HG02840 (cell line): Measurements from ENCODE around the gene CHMP1A.
"Not testable (repeated sequence)": the region's sequence is repeated elsewhere in the genome, so short reads cannot be mapped to it uniquely, and the experiment has no call there.

Experiments used
- ATAC-seq: cut with Tn5 transposase; IDR thresholded peaks from one replicate; pipeline ENCODE4 v1.9.1; 2021; ENCODE audit warnings: mild to moderate bottlenecking, moderate library complexity, moderate number of reproducible peaks; ENCODE audit not compliant: unreplicated experiment, low FRiP score

Gene CHMP1A

DNA sequence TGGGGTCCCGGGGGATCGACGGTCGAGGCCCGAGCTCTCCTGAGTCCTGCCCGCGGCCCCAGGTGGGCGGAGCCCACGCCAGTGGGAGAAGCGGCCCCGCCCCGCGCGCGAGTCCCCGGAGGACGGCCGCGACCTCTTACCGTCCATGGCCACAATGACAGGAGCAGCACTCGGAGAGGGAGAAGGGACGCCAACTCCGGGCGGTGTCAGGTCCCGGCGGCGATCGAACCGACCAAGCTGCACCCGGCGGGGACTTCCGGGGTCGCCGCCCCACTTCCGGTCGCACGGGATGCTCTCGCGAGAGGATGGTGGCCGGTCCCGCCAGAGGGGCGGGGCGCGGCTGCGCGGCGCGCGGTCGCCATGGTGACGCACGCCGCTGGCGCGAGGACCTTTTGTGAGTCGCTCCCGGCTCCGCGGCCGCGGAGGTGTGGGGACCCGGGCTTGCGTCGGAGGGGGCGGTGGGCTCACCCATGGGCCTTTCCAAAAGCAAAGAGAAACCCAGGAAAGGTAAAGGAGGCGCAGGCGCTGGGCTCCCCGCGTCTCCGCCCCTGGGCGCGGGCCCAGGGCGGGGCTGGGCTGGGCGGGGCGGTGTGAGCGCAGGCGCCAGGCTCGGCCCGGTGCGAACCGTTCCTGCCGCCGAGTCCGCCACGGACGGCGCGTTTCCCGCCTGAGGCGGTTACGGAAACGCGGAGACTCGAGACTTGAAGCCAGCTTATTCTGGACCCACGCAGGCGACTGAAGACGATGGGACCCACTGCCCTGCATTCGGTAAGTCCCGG, at the start of gene CHMP1A, which contains the start of gene SPATA33:
TSS of gene CHMP1A (minus strand) at position 267 of the 779 bp plus-strand sequence. CDS start at position 147, 120 bp downstream.
TSS of gene SPATA33 (plus strand) at position 395 of the 779 bp plus-strand sequence. CDS start at position 471, 76 bp downstream.
- peak; percentile 92 for ATAC-seq

DNA sequence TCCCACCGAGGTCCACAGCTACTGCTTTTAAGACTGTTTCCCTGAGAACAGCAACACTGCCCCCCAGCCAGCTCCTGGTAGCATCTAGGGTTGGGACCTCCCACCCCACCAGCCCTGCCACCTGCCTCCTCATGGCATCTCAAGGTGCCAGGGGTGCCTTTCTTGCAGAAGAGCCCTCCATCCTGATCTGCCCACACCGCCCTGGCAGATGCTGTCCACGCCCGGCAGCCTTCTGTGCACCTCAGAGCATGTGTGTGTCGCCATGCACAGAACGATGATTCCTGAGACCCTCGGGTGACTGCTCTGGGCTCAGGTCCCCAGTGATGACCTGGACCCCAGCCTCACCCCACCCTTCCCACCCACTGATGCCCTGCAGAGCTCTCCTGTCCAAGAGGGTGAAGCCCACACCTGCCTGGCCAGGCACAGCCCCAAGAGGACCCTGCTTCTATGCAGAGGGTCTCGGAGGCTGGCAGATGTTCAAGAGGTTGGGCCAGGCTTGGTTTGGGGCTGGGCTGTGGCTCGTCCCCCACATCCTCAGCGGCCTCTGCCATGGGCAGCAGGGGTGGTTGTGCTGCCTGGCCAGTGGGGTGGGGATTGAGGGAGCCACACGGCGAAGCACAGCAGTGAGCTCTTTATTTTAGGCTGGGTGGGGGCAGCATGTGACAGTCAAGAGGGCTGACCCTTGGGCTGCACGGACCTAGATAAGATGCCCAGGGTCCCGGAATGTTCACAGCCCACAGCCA, 49.2 kb upstream of the CHMP1A start:
- ATAC-seq = no peak

DNA sequence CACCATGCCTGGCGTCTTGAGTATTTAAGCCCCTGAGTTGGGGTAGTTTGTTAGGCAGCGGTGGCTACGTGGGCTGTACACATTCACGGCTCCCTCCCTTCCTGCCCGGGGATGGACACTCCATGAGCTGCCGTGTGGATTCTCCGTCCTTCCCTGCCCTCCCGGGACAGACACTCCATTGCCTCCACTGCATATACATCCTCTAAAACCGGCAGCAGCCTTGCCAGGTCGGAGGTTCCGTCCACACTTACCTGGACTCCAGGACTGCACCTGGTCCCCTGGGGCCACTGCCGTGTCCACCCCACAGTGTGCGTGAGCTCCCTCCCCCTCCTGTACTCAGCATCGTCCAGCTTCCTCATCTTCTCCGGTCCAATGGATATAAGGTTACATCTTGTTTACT, 47.5 kb upstream of the CHMP1A start:
- no peak for ATAC-seq

DNA sequence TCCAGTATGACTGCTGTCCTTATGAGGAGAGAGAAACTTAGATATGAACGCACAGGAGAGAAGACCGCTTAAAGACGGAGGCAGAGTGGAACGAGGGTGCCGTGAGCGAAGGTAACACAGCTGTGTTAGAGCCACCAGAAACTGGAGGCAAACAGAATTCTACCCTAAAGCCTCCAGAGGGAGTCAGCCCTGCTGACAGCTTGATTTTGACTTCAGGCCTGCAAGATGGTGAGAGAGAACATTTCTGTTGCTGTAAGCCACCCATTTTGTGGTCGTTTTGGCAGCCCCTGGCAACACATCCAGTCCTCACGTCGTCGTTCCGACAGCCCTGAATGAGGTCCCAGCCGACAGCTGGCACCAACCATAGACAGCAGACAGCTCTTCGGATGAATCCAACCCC, 46.8 kb upstream of the CHMP1A start:
- no peak for ATAC-seq

DNA sequence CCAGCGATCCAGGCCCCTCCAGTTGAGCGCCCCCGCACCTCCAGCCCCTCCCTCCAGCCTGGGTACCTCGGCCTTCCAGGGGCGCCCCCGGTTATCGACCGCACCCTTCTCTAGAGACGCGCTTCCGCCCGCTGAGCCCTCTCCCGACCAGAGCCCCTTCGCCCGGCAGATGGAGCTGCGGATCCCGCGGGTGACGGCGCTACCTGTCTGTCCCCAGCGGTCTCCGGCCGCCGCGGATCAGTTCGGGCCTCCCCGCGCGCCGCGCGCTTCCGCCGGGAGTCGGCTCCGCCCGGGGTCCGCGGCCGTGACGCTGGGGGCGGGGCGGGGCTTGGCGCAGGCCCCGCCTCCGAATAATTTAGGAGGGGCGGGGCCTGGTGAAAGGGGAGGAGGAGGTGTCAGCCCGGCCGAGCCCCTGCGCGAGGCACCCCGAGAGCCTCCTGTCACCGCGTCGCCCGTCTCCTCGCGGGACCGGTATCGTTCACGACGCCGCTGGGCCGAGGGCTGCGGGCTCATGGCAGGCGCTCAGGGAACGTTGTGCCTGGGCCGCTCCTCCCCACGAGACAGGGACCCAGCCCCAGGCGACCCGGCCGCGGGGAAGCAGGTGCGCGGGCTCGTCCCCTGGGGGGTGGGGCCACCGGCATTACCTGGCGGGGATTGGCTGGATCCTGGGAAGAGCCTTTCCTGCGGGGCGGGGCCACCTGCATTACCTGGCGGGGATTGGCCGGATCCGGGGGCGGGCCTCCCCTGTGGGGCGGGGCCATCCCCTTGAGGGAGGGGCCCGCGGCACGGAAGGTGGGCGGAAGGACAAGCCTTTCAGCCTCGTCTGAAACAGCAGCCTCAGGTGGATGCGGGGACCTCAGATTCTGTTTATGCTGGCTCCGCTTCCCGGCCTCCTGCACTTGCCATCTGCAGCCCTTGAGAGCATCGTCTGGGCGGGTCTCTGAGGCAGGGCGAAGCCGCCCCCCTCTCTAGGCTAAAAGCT, 44.2 kb upstream of the CHMP1A start, which contains the start of gene SPATA2L:
TSS of gene SPATA2L (minus strand) at position 281 of the 982 bp plus-strand sequence. CDS start 473 bp downstream, outside the sequence.
- peak; percentile 61 for ATAC-seq

DNA sequence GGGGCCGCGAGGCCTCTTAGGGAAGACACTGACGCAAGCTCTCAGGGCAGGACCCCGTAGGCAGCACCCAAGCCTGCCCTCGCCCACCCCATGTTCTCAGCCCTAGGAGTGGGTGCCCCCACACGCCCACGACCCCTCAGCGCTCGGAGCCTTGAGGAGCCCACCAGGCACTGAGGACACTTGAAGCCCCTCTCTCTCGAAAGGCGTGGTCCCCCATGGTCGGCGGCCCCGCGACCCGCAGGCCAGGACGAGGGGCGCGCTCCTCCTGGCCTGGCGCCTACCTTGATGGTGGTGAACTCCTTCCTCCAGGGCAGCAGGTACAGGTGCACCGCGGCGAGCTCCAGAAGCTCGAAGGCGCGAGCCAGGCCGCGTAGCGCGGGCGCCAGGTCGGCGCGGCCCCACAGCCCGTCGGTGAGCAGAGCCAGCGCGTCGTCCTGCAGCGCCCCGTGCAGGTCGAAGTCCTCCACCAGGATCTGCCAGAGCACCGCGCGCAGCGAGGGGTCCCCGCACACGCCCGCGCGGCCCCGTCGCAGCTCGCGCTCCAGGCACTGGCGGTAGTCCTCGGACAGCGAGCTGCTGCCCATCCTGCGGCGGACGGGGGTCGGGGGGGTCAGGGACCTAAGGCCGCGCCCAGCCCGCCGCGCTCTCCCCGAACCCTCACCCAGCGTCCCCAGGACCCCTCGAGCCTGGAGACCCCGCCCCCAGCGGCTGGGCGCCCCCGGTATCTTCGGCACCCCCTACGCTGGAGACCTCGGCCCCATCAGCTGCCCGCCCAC, 43.3 kb upstream of the CHMP1A start:
- ATAC-seq = no peak

DNA sequence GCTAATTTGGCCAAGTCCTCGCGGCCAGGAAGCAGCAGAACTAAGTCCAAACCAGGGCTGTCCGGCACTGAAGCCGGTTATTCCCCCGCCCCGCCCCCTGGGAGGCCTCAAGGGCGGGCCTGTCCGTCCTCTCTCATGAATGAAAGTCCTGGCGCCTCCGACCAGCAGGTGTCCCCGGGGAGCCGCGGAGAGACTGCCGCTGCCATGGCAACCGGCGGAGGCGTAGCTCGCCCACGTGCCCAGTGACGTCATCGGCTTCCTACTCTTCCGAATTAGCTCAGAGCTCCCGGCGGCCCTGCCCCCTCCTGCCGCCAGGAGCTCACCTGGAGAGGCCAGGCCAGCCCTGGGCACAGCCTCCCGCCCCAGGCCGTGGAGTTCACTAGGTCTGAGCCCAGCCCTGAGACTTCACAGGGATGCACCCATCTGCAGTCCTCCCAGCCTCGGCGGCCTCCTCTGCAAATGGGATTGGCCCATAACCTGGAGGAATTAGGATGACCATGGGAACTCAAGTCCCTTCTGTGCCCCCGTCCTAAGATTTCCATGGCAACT, 42.7 kb upstream of the CHMP1A start:
- ATAC-seq = no peak

DNA sequence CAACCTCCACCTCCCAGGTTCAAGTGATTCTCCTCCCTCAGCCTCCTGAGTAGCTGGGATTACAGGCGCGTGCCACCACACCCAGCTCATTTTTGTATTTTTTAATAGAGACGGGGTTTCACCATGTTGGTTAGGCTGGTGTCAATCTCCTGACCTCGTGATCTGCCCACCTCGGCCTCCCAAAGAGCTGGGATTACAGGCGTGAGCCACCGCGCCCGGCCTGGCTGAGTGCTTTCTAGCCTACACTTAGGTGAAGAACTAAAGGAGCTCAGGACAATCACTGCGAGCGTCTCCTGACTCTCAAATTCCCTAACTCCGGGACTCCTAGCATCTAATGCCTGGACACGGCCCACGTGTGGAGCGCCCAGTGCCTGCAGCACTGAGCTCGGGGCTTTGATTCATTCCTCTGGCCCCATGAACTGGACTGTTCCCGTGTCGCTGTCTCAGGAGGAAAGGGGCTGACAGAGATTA, 42.2 kb upstream of the CHMP1A start:
- ATAC-seq = not testable (repeated sequence)

DNA sequence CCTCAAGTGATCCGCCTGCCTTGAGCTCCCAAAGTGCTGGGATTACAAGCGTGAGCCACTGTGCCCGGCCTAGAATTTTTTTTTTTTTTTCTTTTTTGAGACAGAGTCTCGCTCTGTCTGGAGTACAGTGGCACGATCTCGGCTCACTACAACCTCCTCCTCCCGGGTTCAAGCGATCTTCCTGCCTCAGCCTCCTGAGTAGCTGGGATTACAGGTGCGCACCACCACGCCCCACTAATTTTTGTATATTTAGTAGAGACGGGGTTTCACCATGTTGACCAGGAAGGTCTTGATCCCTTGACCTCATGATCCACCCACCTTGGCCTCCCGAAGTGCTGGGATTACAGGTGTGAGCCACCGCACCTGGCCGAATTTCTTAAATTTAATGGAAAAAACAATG, 41.2 kb upstream of the CHMP1A start:
- ATAC-seq = not testable (repeated sequence)

DNA sequence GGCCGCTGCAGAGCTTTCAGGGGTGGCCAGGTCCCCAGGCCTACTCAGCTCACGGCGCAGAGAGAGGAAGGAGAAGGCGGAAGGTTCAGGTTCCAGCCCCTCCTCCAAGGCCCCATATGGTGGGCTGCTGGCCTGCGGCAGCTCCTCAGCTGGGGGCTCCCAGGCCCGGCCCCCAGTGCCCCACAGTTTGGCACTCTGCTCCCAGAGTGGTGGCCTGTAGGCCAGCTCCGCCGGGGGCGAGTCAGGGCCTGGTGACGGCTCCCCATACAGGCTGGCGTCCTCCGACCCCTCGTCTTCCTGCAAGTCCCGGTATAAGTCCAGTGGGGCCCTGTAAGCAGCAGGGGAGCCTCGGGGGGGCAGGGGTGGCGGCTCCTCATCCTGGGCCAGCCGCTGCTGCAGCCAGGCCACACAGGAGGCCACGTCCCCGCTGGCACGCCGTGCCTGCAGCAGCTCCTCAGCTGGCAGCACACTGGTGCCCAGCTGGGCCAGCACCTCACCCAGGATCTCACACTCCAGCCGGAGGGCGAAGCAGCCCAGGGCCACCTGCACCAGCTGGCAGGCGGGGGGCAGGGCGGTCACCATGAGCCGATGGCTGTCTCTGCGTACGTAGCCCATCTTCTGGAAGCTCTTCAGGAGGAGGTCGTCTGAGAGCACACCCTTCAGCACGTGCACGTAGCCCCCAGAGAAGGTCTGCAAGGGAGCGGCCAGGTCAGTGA, 40.3 kb upstream of the CHMP1A start:
- no peak for ATAC-seq

DNA sequence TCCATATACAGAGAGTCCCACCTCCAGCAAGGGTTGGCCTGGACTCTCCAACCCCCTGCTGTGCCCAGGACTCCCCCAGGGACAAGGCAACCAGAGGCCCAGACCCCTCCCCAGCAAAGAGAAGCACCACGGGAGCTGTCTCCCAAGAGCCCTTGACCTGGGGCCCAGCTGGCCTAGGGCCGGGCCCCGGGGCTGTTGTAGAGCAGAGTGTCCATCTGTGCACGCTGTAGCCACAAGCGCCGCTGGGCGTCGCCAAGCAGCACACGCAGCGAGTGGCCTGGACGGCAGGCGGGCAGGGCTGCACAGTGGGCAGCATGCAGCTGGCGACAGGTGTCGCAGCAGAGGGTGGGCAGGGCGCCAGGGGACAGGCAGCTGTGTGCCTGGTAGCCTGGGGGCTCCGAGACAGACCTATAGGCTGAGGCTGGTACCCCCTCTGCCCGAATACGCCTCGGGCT, 39.7 kb upstream of the CHMP1A start:
- ATAC-seq = no peak

DNA sequence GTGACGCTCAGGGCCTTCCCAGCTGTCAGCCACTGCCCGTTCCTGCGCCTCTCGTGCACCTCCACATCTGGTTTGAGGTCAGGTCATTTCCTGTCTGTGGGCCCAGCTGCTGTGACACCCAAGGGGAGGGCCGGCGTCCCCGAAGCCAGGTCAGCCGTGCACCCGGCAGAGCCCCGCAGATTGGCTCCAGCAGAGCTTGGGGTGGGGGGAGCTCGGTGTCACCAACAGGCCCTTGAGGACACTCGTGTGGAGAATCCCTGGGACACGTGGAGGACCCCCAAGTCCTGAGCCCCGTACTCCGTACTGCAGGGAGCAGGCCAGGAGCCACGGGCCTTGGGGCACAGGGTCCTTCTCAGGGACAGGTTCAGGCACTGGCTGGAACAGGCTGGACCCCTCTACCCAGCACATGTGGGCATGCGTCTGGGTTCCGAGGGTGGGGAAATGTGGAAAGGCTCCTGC, 39.2 kb upstream of the CHMP1A start:
- ATAC-seq = no peak

DNA sequence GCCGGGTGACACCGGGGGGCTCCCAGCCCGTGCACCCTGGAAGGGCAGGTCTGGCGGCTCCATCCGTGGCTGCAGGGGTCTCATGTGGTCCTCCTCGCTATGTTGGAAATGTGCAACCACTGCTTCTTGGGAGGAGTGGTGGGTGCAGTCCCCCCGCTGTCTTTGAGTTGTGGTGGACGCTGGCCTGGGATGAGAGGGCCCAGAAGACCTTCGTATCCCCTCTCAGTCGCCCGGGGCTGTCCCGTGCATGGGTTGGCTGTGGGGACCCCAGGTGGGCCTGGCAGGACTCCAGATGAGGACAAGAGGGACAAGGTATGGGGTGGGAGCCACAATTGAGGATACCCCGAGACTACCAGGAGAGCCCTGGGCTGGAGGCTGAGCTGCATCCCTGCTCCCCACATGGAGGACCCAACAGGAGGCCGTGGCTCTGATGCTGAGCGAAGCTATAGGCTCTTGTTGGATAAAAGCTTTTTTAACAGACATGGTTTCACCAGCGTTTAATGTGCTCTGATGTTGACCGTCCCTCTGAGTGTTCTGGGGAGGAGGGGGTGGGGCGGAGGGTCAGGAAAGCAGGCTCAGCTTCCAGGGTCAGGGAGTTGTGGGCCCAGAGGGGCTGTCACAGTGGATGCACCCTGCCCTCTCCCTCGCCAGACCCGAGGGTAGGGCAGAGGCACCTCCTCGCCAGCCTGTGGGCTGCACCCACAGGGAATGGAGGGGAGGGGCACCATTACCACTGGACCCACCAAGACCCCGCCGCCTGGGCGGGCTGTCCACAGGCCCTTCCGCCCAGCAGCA, 38.6 kb upstream of the CHMP1A start:
- ATAC-seq = no peak

DNA sequence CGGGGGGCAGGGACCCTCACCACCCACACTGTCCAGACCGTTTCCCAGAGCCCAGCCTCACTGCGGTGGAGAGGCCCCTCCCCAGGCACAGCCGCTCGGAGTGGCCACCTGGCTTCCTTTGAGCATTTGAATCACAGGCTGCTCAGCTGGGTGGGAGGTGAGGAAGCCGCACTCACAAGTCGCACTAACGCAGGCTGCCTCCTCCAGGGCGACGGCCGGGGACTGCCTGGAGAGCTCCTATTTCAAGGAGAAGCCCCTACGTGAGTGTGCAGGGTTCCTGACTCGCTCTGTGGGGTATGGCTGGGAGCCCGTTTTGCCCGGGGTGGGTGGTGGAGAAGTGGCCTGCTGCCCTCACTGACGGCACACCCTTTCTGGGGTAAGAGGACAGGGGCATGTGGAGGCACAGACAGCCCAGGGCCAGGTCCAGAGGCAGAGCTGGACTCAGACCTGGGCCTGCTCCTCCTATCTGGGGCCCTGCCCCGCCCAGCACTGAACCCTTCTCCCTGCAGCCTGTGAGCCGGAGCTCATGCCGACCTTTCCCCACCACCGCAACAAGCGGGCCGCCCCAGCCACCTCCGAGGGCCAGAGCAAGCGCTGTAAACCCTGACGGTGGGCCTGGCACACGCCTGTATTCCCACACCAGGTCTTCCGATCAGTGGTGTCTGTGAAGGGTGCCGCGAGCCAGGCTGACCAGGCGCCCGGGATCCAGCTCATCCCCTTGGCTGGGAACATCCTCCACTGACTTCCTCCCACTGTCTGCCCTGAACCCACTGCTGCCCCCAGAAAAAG, 37.8 kb upstream of the CHMP1A start:
- no peak for ATAC-seq

DNA sequence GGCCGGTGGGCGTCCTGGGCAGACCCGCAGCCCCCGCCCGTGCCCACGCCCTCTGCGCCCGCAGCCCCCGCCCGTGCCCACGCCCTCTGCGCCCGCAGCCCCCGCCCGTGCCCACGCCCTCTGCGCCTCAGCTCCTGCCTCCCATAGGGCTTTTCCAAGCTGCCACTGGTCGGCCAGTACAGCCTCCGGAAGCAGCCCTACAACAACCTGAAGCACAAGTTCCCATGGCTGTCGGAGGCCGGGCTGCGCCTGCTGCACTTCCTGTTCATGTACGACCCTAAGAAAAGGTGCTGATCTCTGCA, 37.2 kb upstream of the CHMP1A start:
- not testable (repeated sequence) for ATAC-seq

DNA sequence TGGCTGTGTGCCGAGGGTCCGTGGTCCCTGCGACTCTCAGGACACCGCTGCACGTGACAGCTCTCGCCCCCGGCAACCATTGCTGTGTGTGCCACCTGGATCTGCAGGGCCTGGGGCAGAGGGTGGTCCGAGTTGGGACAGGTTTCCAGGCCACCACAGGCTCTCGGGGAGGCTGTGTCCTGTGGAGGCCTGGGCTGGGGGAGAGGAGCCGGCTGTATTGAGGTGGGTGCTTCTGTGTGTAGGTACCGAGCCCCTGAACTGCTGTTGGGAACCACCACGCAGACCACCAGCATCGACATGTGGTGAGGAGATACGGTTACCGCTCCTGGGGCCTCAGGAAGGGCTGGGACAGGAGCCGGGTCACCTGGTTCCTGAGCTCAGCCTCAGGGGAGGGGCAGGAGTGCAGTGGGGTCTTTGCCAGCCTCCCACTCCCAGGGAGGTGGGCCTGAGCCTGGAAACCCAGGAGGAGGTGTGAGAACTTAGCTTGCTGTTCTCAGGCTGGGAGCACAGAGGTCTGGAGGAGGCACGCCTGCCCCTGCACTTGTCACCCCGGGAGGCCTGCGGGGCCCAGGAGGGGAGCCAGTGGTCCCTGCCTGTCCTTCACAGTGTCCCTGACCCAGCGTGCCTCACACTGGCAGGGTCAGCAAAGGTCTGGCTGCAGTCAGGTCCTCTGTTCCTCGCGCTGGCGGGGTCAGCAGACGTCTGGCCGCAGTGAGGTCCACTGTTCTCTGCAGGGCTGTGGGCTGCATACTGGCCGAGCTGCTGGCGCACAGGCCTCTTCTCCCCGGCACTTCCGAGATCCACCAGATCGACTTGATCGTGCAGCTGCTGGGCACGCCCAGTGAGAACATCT, 36.6 kb upstream of the CHMP1A start:
- ATAC-seq = no peak
